Sigmoid colon (tissue), 4 donors: ENCODE results near the gene ORM1.

Source experiments
- CTCF ChIP-seq, 4 experiments: fragments of 450-650 bp in 3 of 4; fragments of 200-600 bp in 1 of 4; IDR thresholded peaks; one replicate each; pipeline ENCODE4 v1.5.1; 2016 to 2019; ENCODE audit warnings: antibody characterized with exemption in 4 of 4, mild to moderate bottlenecking in 3 of 4, moderate library complexity in 2 of 4
- POLR2A ChIP-seq, 2 donors: fragments of 450-650 bp; IDR thresholded peaks; one replicate each; pipeline ENCODE4 v1.6.1; 2016; ENCODE audit warnings: antibody characterized with exemption in 2 of 2, mild to moderate bottlenecking in 2 of 2, moderate library complexity in 2 of 2
- POLR2AphosphoS5 ChIP-seq, 4 donors: sonication (generic); formaldehyde crosslinking; IDR thresholded peaks; one replicate each; pipeline ENCODE4 v1.6.1; 2017; ENCODE audit warnings: antibody characterized with exemption in 4 of 4

- TF ChIP-seq CTCF (IDR thresholded peaks at IDR 0.05) (no peak), POLR2A (IDR thresholded peaks at IDR 0.05) (no peak), POLR2AphosphoS5 (IDR thresholded peaks at IDR 0.05) (peak; percentile 81 to 98 (median 96))
Observed at GRCh38 chr9:114343471-114344187, 20.7 kb downstream of the ORM1 start.
